OCI-LY3 (cell line): ENCODE data around the gene WDR90.

Source experiments
- CTCF ChIP-seq: fragments of 200-600, 300-600 bp; sonication (generic); IDR thresholded peaks from 2 replicates; pipeline ENCODE4 v1.5.1; 2014; ENCODE audit warnings: antibody characterized with exemption, low read length, low read depth
- EZH2phosphoT487 ChIP-seq: fragments of 200-600 bp; shearing (Covaris generic); IDR thresholded peaks from 2 replicates; pipeline ENCODE4 v1.6.1; 2018; ENCODE audit warnings: antibody characterized with exemption, mixed run types, low read depth

GRCh38 chr16:708019-708418 is 58.9 kb downstream of the WDR90 start:
- TF ChIP-seq EZH2phosphoT487 (no peak), CTCF (no peak)
